Left lung (tissue), 10 donors: ENCODE data around the gene FHL1. TPM values are rescaled to one million over a fixed set of nuclear protein-coding genes. Genes with fewer than 3 reads are reported as not detected.

Experiments used
- ATAC-seq: fragments of 200-7000 bp; cut with Tn5 transposase; one replicate; pipeline ENCODE4 v1.9.1; 2020; ENCODE audit warnings: moderate library complexity
- DNase-seq, 4 donors: peaks; one replicate each; pipeline ENCODE4 v3.0.0-alpha.2; 2013 to 2020
- H3K27ac ChIP-seq, 2 donors: fragments of 200-600 bp; sonication (generic) in 1 of 2; one replicate each; pipeline versions ENCODE4 v1.5.0 to v1.8.0; 2020 to 2021
- H3K27me3 ChIP-seq, 2 donors: fragments of 200-600 bp; sonication (generic) in 1 of 2; one replicate each; pipeline versions ENCODE4 v1.5.0 to v1.8.0; 2020 to 2021
- H3K36me3 ChIP-seq, 2 donors: fragments of 200-600 bp; sonication (generic) in 1 of 2; one replicate each; pipeline versions ENCODE4 v1.5.0 to v1.8.0; 2020 to 2021
- H3K4me1 ChIP-seq, 2 donors: fragments of 200-600 bp; one replicate each; pipeline ENCODE4 v1.8.0; 2021
- H3K4me3 ChIP-seq, 2 donors: fragments of 200-600 bp; sonication (generic) in 1 of 2; one replicate each; pipeline versions ENCODE4 v1.5.0 to v1.8.0; 2020 to 2021; ENCODE audit warnings: mild to moderate bottlenecking in 1 of 2
- H3K9me3 ChIP-seq, 2 donors: fragments of 200-600 bp; sonication (generic) in 1 of 2; one replicate each; pipeline versions ENCODE4 v1.5.0 to v1.8.0; 2020 to 2021
- CTCF ChIP-seq, 2 donors: fragments of 200-600 bp; sonication (generic) in 1 of 2; IDR thresholded peaks; one replicate each; pipeline versions ENCODE4 v1.5.0 to v1.8.0; 2021; ENCODE audit warnings: antibody characterized with exemption in 2 of 2
- intact Hi-C, 2 donors: fragments of 100-400 bp; cut with DNase I; formaldehyde crosslinking; loops; one replicate each; pipeline versions ENCODE4 v1.11.2 to v1.14.2; 2022
- polyA plus RNA-seq, 6 donors: library from polyadenylated mRNA; unstranded; fragments of 120-200 nt; gene quantifications; one replicate each; pipeline ENCODE4 v1.2.1, GENCODE V29; 2013; ENCODE audit not compliant: insufficient read length in 6 of 6
- total RNA-seq, 2 donors: library from RNA; stranded (reverse); fragmentation: NEBNext Ultra II Directional; extraction: Animal tissue kit (Norgen Biotek cat#: 25700); gene quantifications; one replicate each; pipeline ENCODE4 v1.2.1, GENCODE V29; 2021
- donor health status: DM: no; HTN: yes; CAD: no.
- donor health status: DM: no; HTN: no; CAD: no.

FHL1 gene
- total and polyA plus RNA-seq, 8 donors = 118 to 276 (median 249) TPM

GRCh38 chrX:136198678-136199243 lies 51.4 kb downstream of the FHL1 start:
- ATAC-seq = no peak
- no peaks in the 10 kb centered on the region for H3K9me3 ChIP-seq
- H3K4me1 ChIP-seq = peaks cover 0 to 4% of the 10 kb centered on the region in 2 donors
- no peak for TF ChIP-seq CTCF (IDR thresholded peaks at IDR 0.05)
- no peaks in the 10 kb centered on the region for H3K36me3 ChIP-seq
- no peak for DNase-seq
- H3K4me3 ChIP-seq = no peak overlapping the region
- no peak overlapping the region for H3K27ac ChIP-seq
- intact Hi-C loops = no loop called here
- H3K27me3 ChIP-seq = no peaks in the 10 kb centered on the region

- TF ChIP-seq CTCF (IDR thresholded peaks at IDR 0.05) = no peak
- no peaks in the 10 kb centered on the region for H3K36me3 ChIP-seq
- H3K9me3 ChIP-seq = no peaks in the 10 kb centered on the region
- no peak overlapping the region for H3K4me3 ChIP-seq
- no peak for DNase-seq
- no peak overlapping the region for H3K27ac ChIP-seq
- peaks cover 6 to 8% of the 10 kb centered on the region in 2 donors for H3K4me1 ChIP-seq
- no peak for ATAC-seq
- intact Hi-C loops = no loop called here
- no peaks in the 10 kb centered on the region for H3K27me3 ChIP-seq
These were observed 52.0 kb downstream of the FHL1 start for GRCh38 chrX:136199365-136199764.

- no peaks in the 10 kb centered on the region for H3K27me3 ChIP-seq
- no peaks in the 10 kb centered on the region for H3K9me3 ChIP-seq
- H3K4me3 ChIP-seq = no peak overlapping the region
- peak; percentile 44 for ATAC-seq
- DNase-seq = no peak
- H3K36me3 ChIP-seq = no peaks in the 10 kb centered on the region
- peak in 1 of 2 donors; percentile 19 for TF ChIP-seq CTCF (IDR thresholded peaks at IDR 0.05)
- peaks cover 7 to 10% of the 10 kb centered on the region in 2 donors for H3K4me1 ChIP-seq
- intact Hi-C loops = no loop called here
- H3K27ac ChIP-seq = peak overlapping the region in 1 of 2 donors; percentile 11
These were observed 53.1 kb downstream of the FHL1 start for GRCh38 chrX:136200466-136200865.

- intact Hi-C loops = no loop called here
- ATAC-seq (no peak), DNase-seq (no peak)
- Histone ChIP-seq H3K27ac (no peak overlapping the region), H3K27me3 (no peaks in the 10 kb centered on the region), H3K4me3 (no peak overlapping the region), H3K36me3 (no peaks in the 10 kb centered on the region), H3K9me3 (no peaks in the 10 kb centered on the region), H3K4me1 (peaks cover 7 to 10% of the 10 kb centered on the region in 2 donors)
- TF ChIP-seq CTCF (IDR thresholded peaks at IDR 0.05) = no peak
These were observed 54.3 kb downstream of the FHL1 start for GRCh38 chrX:136201601-136202000.

GRCh38 chrX:136202889-136203288 lies 55.6 kb downstream of the FHL1 start:
- no peaks in the 10 kb centered on the region for H3K27me3 ChIP-seq
- H3K4me1 ChIP-seq = peaks cover 7 to 10% of the 10 kb centered on the region in 2 donors
- TF ChIP-seq CTCF (IDR thresholded peaks at IDR 0.05) = no peak
- DNase-seq (no peak), ATAC-seq (peak; percentile 40)
- intact Hi-C loops = no loop called here
- H3K4me3 ChIP-seq = no peak overlapping the region
- no peaks in the 10 kb centered on the region for H3K9me3 ChIP-seq
- peak overlapping the region in 1 of 2 donors; percentile 39 for H3K27ac ChIP-seq
- no peaks in the 10 kb centered on the region for H3K36me3 ChIP-seq
